Liver (tissue), 9 donors: ENCODE measurements around the gene SLC2A9. TPM values are rescaled to one million over a fixed set of nuclear protein-coding genes. Genes with fewer than 3 reads are reported as not detected.

Experiments used
- DNase-seq: peaks from one replicate; pipeline ENCODE4 v3.0.0-alpha.2; 2017; ENCODE audit warnings: low spot score
- H3K27ac ChIP-seq, 2 donors: one replicate each; pipeline ENCODE4 v1.7.0; 2013; ENCODE audit warnings: inconsistent platforms in 2 of 2, low read length in 2 of 2, control low read depth in 1 of 2, low read depth in 1 of 2, mild to moderate bottlenecking in 1 of 2
- H3K27me3 ChIP-seq, 4 donors: one replicate each; pipeline versions ENCODE4 v1.6.1 to v1.7.0; 2013; ENCODE audit warnings: low read length in 3 of 4, inconsistent platforms in 1 of 4, mild to moderate bottlenecking in 1 of 4, moderate library complexity in 1 of 4; ENCODE audit not compliant: control insufficient read depth in 4 of 4, insufficient read depth in 4 of 4
- H3K36me3 ChIP-seq, 4 donors: one replicate each; pipeline versions ENCODE4 v1.6.1 to v1.7.0; 2013; ENCODE audit warnings: low read length in 3 of 4, mild to moderate bottlenecking in 3 of 4, low read depth in 1 of 4, moderate library complexity in 1 of 4; ENCODE audit not compliant: control insufficient read depth in 4 of 4, insufficient read depth in 3 of 4
- H3K4me1 ChIP-seq, 4 donors: one replicate each; pipeline versions ENCODE4 v1.6.1 to v1.7.0; 2013; ENCODE audit warnings: low read length in 3 of 4, mild to moderate bottlenecking in 3 of 4, moderate library complexity in 1 of 4; ENCODE audit not compliant: control insufficient read depth in 4 of 4, insufficient read depth in 4 of 4
- H3K4me3 ChIP-seq, 3 donors: one replicate each; pipeline versions ENCODE4 v1.6.1 to v1.7.0; 2013; ENCODE audit warnings: low read length in 3 of 3, control low read depth in 1 of 3, low read depth in 1 of 3, mild to moderate bottlenecking in 1 of 3
- H3K9ac ChIP-seq, 2 donors: one replicate each; pipeline ENCODE4 v1.7.0; 2013; ENCODE audit warnings: low read length in 2 of 2, mild to moderate bottlenecking in 2 of 2, moderate library complexity in 2 of 2, control low read depth in 1 of 2, low read depth in 1 of 2
- H3K9me3 ChIP-seq, 4 donors: one replicate each; pipeline versions ENCODE4 v1.6.1 to v1.7.0; 2013; ENCODE audit warnings: low read length in 3 of 4; ENCODE audit not compliant: control insufficient read depth in 4 of 4
- EGR1 ChIP-seq, 2 donors: IDR thresholded peaks; 2 replicates each; pipeline ENCODE4 v1.6.1; 2016 to 2018; ENCODE audit warnings: antibody characterized with exemption in 2 of 2, low read depth in 2 of 2
- FOXA1 ChIP-seq: IDR thresholded peaks from 2 replicates; pipeline ENCODE4 v1.6.1; 2016; ENCODE audit warnings: antibody characterized with exemption
- FOXA2 ChIP-seq: IDR thresholded peaks from 2 replicates; pipeline ENCODE4 v1.6.1; 2016; ENCODE audit warnings: antibody characterized with exemption
- GABPA ChIP-seq, 2 donors: IDR thresholded peaks in 1 of 2; conservative IDR thresholded peaks in 1 of 2; 2 replicates each; pipeline ENCODE4 v1.6.1; 2016; ENCODE audit warnings: antibody characterized with exemption in 2 of 2, mild to moderate bottlenecking in 1 of 2, moderate library complexity in 1 of 2
- HNF4A ChIP-seq, 2 donors: conservative IDR thresholded peaks; 2 replicates each; pipeline ENCODE4 v1.6.1; 2016; ENCODE audit warnings: antibody characterized with exemption in 2 of 2, mild to moderate bottlenecking in 2 of 2
- HNF4G ChIP-seq: IDR thresholded peaks from 2 replicates; pipeline ENCODE4 v1.6.1; 2016; ENCODE audit warnings: antibody characterized with exemption
- JUND ChIP-seq, 2 donors: IDR thresholded peaks; 2 replicates each; pipeline ENCODE4 v1.6.1; 2016; ENCODE audit warnings: antibody characterized with exemption in 2 of 2
- NR2F2 ChIP-seq: IDR thresholded peaks from 2 replicates; pipeline ENCODE4 v1.6.1; 2016; ENCODE audit warnings: antibody characterized with exemption
- RAD21 ChIP-seq, 2 donors: IDR thresholded peaks; 2 replicates each; pipeline ENCODE4 v1.6.1; 2016; ENCODE audit warnings: antibody characterized with exemption in 2 of 2, mild to moderate bottlenecking in 2 of 2
- RXRA ChIP-seq, 2 donors: IDR thresholded peaks; 2 replicates each; pipeline ENCODE4 v1.6.1; 2017 to 2018; ENCODE audit warnings: antibody characterized with exemption in 2 of 2, mild to moderate bottlenecking in 1 of 2
- SP1 ChIP-seq: IDR thresholded peaks from 2 replicates; pipeline ENCODE4 v1.6.1; 2018; ENCODE audit warnings: antibody characterized with exemption, mild to moderate bottlenecking
- TAF1 ChIP-seq: conservative IDR thresholded peaks from 2 replicates; pipeline ENCODE4 v1.6.1; 2016; ENCODE audit warnings: antibody characterized with exemption, mild to moderate bottlenecking
- YY1 ChIP-seq: IDR thresholded peaks from 2 replicates; pipeline ENCODE4 v1.6.1; 2016; ENCODE audit warnings: antibody characterized with exemption, mild to moderate bottlenecking
- WGBS: extraction: QIAGEN DNeasy Blood & Tissue Kit; methylation state at CpG from one replicate; pipeline ENCODE4 v1.1.7; 2013; 5-methylcytosine and 5-hydroxymethylcytosine counted together
- polyA plus RNA-seq, 2 donors: library from polyadenylated mRNA; stranded (reverse) in 1 of 2; unstranded in 1 of 2; fragments of 200-250 nt in 1 of 2; fragments of >200 nt in 1 of 2; fragmentation: Nextera tagmentation in 1 of 2; extraction: Ambion mirVana in 1 of 2; gene quantifications; one replicate each; pipeline versions ENCODE4 v1.2.1 to v1.2.3, GENCODE V29; 2013 to 2015
- total RNA-seq, 2 donors: library from RNA; depleted of rRNA; stranded (reverse); fragments of >200 nt; gene quantifications; one replicate each; pipeline ENCODE4 v1.2.3, GENCODE V29; 2014
- TF ChIP-seq, protein P1 (sequence below): IDR thresholded peaks from 2 replicates; pipeline ENCODE4 v1.6.1; 2016; ENCODE audit warnings: antibody characterized with exemption
- TF ChIP-seq, protein P2 (sequence below): IDR thresholded peaks from 2 replicates; pipeline ENCODE4 v1.6.1; 2016; ENCODE audit warnings: antibody characterized with exemption
- TF ChIP-seq, protein P3 (sequence below): IDR thresholded peaks from 2 replicates; pipeline ENCODE4 v1.6.1; 2016; ENCODE audit warnings: antibody characterized with exemption, mild to moderate bottlenecking
- TF ChIP-seq, protein P4 (sequence below): IDR thresholded peaks from 2 replicates; pipeline ENCODE4 v1.6.1; 2016; ENCODE audit warnings: antibody characterized with exemption
- TF ChIP-seq, protein P5 (sequence below): fragments of 150-350 bp; IDR thresholded peaks from 2 replicates; pipeline ENCODE4 v1.5.1; 2017; ENCODE audit warnings: improper control_type of control experiment, low read depth, low read length; ENCODE audit not compliant: missing input control
- donor health status: healthy.
- donor health status: healthy.
- donor health status: healthy.
- donor health status: healthy.
- donor health status: healthy.

Gene SLC2A9
- total and polyA plus RNA-seq, 4 donors, result 6.2 to 49.0 (median 21.6) TPM

DNA sequence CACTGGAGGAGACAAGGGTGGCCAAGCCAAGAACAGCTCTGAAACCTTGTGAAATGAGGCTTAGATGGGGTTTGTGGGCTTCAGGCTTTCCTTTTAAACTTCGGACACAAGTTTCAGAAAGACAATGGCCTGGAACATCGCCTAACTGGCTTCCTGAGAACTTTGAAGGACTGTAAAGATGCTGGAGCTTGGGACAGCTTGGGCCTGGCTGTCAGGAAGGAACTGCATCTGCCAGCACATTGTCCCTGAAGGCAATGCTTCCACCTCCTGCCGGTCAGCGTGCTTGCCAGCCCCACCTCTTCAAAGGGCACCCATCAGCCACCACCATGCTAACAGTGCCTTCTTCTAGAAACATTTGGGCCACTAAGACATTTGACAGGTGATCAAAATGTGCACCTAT is 132.0 kb downstream of the SLC2A9 start:
- Histone ChIP-seq H3K9ac (no peak overlapping the region), H3K4me3 (no peak overlapping the region), H3K9me3 (no peaks in the 10 kb centered on the region), H3K4me1 (no peaks in the 10 kb centered on the region), H3K27ac (no peak overlapping the region), H3K27me3 (no peaks in the 10 kb centered on the region), H3K36me3 (peaks cover 0 to 8% (median 3%) of the 10 kb centered on the region in 4 donors)
- no peak for DNase-seq
- no peak for TF ChIP-seq FOXA2
- no peak for TF ChIP-seq GABPA (IDR thresholded peaks at IDR 0.05 in 1 of 2, conservative IDR thresholded peaks at IDR 0.05 in 1 of 2)
- no peak for TF ChIP-seq YY1
- TF ChIP-seq, protein P1, sequence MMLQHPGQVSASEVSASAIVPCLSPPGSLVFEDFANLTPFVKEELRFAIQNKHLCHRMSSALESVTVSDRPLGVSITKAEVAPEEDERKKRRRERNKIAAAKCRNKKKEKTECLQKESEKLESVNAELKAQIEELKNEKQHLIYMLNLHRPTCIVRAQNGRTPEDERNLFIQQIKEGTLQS, result no peak
- 87% methylated on average over 4 of the region's 4 CpGs for WGBS

DNA sequence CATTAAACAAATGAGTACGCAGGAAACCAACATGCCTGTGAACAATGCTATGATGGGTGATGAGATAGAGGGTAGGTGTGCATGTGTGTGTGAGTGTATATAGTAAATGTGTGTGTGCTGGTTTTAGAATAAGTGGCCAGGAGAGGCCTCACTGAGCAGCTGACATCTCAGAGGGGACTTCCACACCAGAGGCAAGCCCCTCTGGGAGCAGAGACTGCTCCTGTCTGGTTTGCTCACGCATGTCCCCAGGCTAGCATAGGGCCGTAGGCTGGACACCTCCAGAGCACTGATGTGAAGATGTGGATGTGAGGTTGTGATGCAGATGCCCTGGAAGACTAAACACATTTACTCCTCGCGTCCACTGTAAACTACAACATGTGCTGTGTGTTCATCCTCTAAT is 135.3 kb downstream of the SLC2A9 start:
- no peak overlapping the region for H3K4me3 ChIP-seq
- H3K4me1 ChIP-seq, result no peaks in the 10 kb centered on the region
- no peak for DNase-seq
- TF ChIP-seq, protein P2, sequence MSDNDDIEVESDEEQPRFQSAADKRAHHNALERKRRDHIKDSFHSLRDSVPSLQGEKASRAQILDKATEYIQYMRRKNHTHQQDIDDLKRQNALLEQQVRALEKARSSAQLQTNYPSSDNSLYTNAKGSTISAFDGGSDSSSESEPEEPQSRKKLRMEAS, result no peak
- TF ChIP-seq EGR1 (IDR thresholded peaks at IDR 0.05; ENCODE audit: low read depth in 2 of 2), result no peak
- TF ChIP-seq, protein P3, sequence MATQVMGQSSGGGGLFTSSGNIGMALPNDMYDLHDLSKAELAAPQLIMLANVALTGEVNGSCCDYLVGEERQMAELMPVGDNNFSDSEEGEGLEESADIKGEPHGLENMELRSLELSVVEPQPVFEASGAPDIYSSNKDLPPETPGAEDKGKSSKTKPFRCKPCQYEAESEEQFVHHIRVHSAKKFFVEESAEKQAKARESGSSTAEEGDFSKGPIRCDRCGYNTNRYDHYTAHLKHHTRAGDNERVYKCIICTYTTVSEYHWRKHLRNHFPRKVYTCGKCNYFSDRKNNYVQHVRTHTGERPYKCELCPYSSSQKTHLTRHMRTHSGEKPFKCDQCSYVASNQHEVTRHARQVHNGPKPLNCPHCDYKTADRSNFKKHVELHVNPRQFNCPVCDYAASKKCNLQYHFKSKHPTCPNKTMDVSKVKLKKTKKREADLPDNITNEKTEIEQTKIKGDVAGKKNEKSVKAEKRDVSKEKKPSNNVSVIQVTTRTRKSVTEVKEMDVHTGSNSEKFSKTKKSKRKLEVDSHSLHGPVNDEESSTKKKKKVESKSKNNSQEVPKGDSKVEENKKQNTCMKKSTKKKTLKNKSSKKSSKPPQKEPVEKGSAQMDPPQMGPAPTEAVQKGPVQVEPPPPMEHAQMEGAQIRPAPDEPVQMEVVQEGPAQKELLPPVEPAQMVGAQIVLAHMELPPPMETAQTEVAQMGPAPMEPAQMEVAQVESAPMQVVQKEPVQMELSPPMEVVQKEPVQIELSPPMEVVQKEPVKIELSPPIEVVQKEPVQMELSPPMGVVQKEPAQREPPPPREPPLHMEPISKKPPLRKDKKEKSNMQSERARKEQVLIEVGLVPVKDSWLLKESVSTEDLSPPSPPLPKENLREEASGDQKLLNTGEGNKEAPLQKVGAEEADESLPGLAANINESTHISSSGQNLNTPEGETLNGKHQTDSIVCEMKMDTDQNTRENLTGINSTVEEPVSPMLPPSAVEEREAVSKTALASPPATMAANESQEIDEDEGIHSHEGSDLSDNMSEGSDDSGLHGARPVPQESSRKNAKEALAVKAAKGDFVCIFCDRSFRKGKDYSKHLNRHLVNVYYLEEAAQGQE, result no peak
- TF ChIP-seq TAF1, result no peak
- TF ChIP-seq GABPA (IDR thresholded peaks at IDR 0.05 in 1 of 2, conservative IDR thresholded peaks at IDR 0.05 in 1 of 2), result no peak
- TF ChIP-seq, protein P1, result no peak
- no peak for TF ChIP-seq FOXA1
- no peak for TF ChIP-seq SP1
- TF ChIP-seq YY1, result no peak
- TF ChIP-seq JUND (IDR thresholded peaks at IDR 0.05), result no peak
- TF ChIP-seq, protein P4, sequence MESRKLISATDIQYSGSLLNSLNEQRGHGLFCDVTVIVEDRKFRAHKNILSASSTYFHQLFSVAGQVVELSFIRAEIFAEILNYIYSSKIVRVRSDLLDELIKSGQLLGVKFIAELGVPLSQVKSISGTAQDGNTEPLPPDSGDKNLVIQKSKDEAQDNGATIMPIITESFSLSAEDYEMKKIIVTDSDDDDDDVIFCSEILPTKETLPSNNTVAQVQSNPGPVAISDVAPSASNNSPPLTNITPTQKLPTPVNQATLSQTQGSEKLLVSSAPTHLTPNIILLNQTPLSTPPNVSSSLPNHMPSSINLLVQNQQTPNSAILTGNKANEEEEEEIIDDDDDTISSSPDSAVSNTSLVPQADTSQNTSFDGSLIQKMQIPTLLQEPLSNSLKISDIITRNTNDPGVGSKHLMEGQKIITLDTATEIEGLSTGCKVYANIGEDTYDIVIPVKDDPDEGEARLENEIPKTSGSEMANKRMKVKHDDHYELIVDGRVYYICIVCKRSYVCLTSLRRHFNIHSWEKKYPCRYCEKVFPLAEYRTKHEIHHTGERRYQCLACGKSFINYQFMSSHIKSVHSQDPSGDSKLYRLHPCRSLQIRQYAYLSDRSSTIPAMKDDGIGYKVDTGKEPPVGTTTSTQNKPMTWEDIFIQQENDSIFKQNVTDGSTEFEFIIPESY, result no peak
- TF ChIP-seq, protein P5, sequence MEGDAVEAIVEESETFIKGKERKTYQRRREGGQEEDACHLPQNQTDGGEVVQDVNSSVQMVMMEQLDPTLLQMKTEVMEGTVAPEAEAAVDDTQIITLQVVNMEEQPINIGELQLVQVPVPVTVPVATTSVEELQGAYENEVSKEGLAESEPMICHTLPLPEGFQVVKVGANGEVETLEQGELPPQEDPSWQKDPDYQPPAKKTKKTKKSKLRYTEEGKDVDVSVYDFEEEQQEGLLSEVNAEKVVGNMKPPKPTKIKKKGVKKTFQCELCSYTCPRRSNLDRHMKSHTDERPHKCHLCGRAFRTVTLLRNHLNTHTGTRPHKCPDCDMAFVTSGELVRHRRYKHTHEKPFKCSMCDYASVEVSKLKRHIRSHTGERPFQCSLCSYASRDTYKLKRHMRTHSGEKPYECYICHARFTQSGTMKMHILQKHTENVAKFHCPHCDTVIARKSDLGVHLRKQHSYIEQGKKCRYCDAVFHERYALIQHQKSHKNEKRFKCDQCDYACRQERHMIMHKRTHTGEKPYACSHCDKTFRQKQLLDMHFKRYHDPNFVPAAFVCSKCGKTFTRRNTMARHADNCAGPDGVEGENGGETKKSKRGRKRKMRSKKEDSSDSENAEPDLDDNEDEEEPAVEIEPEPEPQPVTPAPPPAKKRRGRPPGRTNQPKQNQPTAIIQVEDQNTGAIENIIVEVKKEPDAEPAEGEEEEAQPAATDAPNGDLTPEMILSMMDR, result no peak
- TF ChIP-seq RXRA (IDR thresholded peaks at IDR 0.05), result no peak
- TF ChIP-seq RAD21 (IDR thresholded peaks at IDR 0.05), result no peak
- no peak for TF ChIP-seq HNF4A (conservative IDR thresholded peaks at IDR 0.05)
- TF ChIP-seq NR2F2, result no peak
- no peak for TF ChIP-seq FOXA2
- no peak for TF ChIP-seq HNF4G
- H3K9ac ChIP-seq, result no peak overlapping the region
- H3K27me3 ChIP-seq, result no peaks in the 10 kb centered on the region
- peaks cover 0 to 8% (median 3%) of the 10 kb centered on the region in 4 donors for H3K36me3 ChIP-seq
- H3K9me3 ChIP-seq, result no peaks in the 10 kb centered on the region
- 98% methylated on average over 5 of the region's 5 CpGs for WGBS
- no peak overlapping the region for H3K27ac ChIP-seq
